ENCODE measurements around the gene GALR3. TPM values are rescaled to one million over a fixed set of nuclear protein-coding genes. Genes with fewer than 3 reads are reported as not detected.
"Not testable (repeated sequence)": the region's sequence is repeated elsewhere in the genome, so short reads cannot be mapped to it uniquely, and the experiment has no call there.

The GALR3 gene
- total RNA-seq, 1 experiment from 2014 or later: not detected

GRCh38 chr22:37797874-37798500 lies 25.2 kb upstream of the GALR3 start:
- no peaks in the 10 kb centered on the region; the same call in 1 of the 2 replicates for H3K27me3 ChIP-seq
- H3K9me3 ChIP-seq: no peaks in the 10 kb centered on the region
- no peak overlapping the region for H3K4me3 ChIP-seq
- DNase-seq: no peak
- H3K36me3 ChIP-seq: no peaks in the 10 kb centered on the region

GRCh38 chr22:37799979-37800378 lies 23.2 kb upstream of the GALR3 start:
- not testable (repeated sequence) for H3K36me3 ChIP-seq, H3K4me3 ChIP-seq, H3K27me3 ChIP-seq, DNase-seq, H3K9me3 ChIP-seq

GRCh38 chr22:37801946-37802309 lies 21.3 kb upstream of the GALR3 start:
- no peaks in the 10 kb centered on the region for H3K36me3 ChIP-seq
- peaks cover 4% of the 10 kb centered on the region; the same call in 1 of the 2 replicates for H3K27me3 ChIP-seq
- peak overlapping the region; percentile 33 for H3K4me3 ChIP-seq
- no peaks in the 10 kb centered on the region for H3K9me3 ChIP-seq
- no peak for DNase-seq

- Histone ChIP-seq H3K9me3 (no peaks in the 10 kb centered on the region), H3K36me3 (no peaks in the 10 kb centered on the region), H3K4me3 (peak overlapping the region; percentile 33), H3K27me3 (peaks cover 4% of the 10 kb centered on the region; the same call in 1 of the 2 replicates)
- peak; percentile 23 for DNase-seq
These were observed 20.6 kb upstream of the GALR3 start for GRCh38 chr22:37802310-37803194.

GRCh38 chr22:37803195-37803638 lies 20.0 kb upstream of the GALR3 start:
- Histone ChIP-seq H3K27me3 (peaks cover 4% of the 10 kb centered on the region; the same call in 1 of the 2 replicates), H3K4me3 (no peak overlapping the region)
- DNase-seq: no peak

GRCh38 chr22:37803639-37804351 lies 19.4 kb upstream of the GALR3 start:
- no peak for DNase-seq

More at GRCh38 chr22:37803195-37803638, 20.0 kb upstream of the GALR3 start:
- Histone ChIP-seq H3K9me3 (no peaks in the 10 kb centered on the region), H3K36me3 (no peaks in the 10 kb centered on the region)

GRCh38 chr22:37804352-37804880 lies 18.8 kb upstream of the GALR3 start:
- peak overlapping the region; percentile 40 for H3K4me3 ChIP-seq
- no peaks in the 10 kb centered on the region for H3K9me3 ChIP-seq
- DNase-seq: no peak
- no peaks in the 10 kb centered on the region for H3K36me3 ChIP-seq
- H3K27me3 ChIP-seq: peaks cover 4% of the 10 kb centered on the region; the same call in 1 of the 2 replicates

More at GRCh38 chr22:37803639-37804351, 19.4 kb upstream of the GALR3 start:
- no peaks in the 10 kb centered on the region for H3K9me3 ChIP-seq
- no peaks in the 10 kb centered on the region for H3K36me3 ChIP-seq
- H3K4me3 ChIP-seq: no peak overlapping the region
- H3K27me3 ChIP-seq: peaks cover 4% of the 10 kb centered on the region; the same call in 1 of the 2 replicates

GRCh38 chr22:37804881-37805809 lies 18.0 kb upstream of the GALR3 start:
- no peaks in the 10 kb centered on the region for H3K9me3 ChIP-seq
- H3K27me3 ChIP-seq: peaks cover 4% of the 10 kb centered on the region; the same call in 1 of the 2 replicates
- DNase-seq: peak; percentile 78
- H3K4me3 ChIP-seq: peak overlapping the region; percentile 40
- no peaks in the 10 kb centered on the region for H3K36me3 ChIP-seq

- Histone ChIP-seq H3K9me3 (no peaks in the 10 kb centered on the region), H3K36me3 (no peaks in the 10 kb centered on the region), H3K27me3 (peaks cover 4% of the 10 kb centered on the region; the same call in 1 of the 2 replicates), H3K4me3 (no peak overlapping the region)
- no peak for DNase-seq
These were observed 17.3 kb upstream of the GALR3 start for GRCh38 chr22:37805810-37806277.

GRCh38 chr22:37806409-37807333 lies 16.5 kb upstream of the GALR3 start:
- Histone ChIP-seq H3K9me3 (no peaks in the 10 kb centered on the region), H3K27me3 (peaks cover 4% of the 10 kb centered on the region; the same call in 1 of the 2 replicates), H3K36me3 (no peaks in the 10 kb centered on the region), H3K4me3 (peak overlapping the region; percentile 60)
- peak; percentile 22 for DNase-seq

GRCh38 chr22:37807410-37808293 lies 15.5 kb upstream of the GALR3 start, which contains the start of gene GCAT:
Gene GCAT, plus strand, starts transcription at chr22:37807934. Its CDS starts 34 bp downstream, at chr22:37807968.
- Histone ChIP-seq H3K9me3 (no peaks in the 10 kb centered on the region), H3K36me3 (no peaks in the 10 kb centered on the region), H3K27me3 (peaks cover 4% of the 10 kb centered on the region; the same call in 1 of the 2 replicates), H3K4me3 (peak within 1 kb of the TSS; percentile 60)
- DNase-seq: peak; percentile 95

GRCh38 chr22:37808294-37808657 lies 14.9 kb upstream of the GALR3 start:
- H3K4me3 ChIP-seq: peak overlapping the region; percentile 60
- no peaks in the 10 kb centered on the region for H3K9me3 ChIP-seq
- peaks cover 4% of the 10 kb centered on the region; the same call in 1 of the 2 replicates for H3K27me3 ChIP-seq
- no peaks in the 10 kb centered on the region for H3K36me3 ChIP-seq
- no peak for DNase-seq

- H3K4me3 ChIP-seq: no peak overlapping the region
- H3K9me3 ChIP-seq: no peaks in the 10 kb centered on the region
- peaks cover 4% of the 10 kb centered on the region; the same call in 1 of the 2 replicates for H3K27me3 ChIP-seq
- no peak for DNase-seq
- no peaks in the 10 kb centered on the region for H3K36me3 ChIP-seq
These were observed 13.4 kb upstream of the GALR3 start for GRCh38 chr22:37809672-37810333.
